Stimulated activated CD8-positive, alpha-beta memory T cell treated with anti-CD3 and anti-CD28 coated beads, Interleukin-15, amount 100 ng/mL, for 1 hour (primary cell): ENCODE results near the gene CPHXL2.

Source experiments
- DNase-seq: peaks from one replicate; pipeline ENCODE4 v3.0.0-alpha.2; 2020; ENCODE audit warnings: low read depth

CPHXL2 gene

GRCh38 chr16:75640598-75640997, 36.2 kb downstream of the CPHXL2 start:
- no peak for DNase-seq

DNA sequence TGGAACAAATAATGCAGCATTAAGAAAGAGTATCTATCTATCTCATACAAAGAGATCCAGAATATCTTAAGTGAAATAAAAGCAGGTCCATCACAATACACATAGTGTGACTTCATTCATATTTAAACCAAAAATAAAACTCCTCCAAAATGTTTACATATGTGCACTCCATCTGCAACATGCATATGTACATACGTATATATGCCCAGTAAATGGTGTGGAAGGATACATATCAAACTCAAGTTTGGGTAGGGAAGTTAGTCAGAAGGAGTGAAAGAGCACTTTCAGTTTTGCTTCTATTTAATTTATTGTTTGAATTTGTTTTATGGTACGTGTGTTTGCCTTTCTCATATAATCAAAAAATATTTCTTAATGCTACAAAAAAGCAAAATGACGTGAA, 41.8 kb downstream of the CPHXL2 start:
- no peak for DNase-seq

- DNase-seq = no peak
These were observed 44.0 kb downstream of the CPHXL2 start for GRCh38 chr16:75632857-75633256.

GRCh38 chr16:75630052-75630451, 46.8 kb downstream of the CPHXL2 start:
- DNase-seq = no peak

DNA sequence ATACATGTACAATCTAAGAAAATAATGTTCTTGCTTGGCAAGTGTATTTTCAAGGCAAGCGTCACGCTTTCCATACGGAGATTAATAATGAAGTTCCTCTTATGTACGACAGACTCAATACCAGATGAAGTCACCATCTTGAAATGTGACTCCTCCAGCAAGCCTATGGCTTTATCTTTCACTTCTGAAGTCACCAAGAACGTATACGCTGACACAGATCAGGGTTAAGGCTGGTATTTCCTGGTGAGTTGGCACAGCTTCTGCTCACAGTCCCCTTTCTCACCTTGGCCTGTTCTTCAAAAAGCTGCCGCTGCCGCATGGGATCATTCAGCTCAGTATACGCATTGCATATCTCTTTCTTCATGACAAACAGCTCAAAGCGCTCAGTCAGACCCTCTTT, 47.7 kb downstream of the CPHXL2 start:
- DNase-seq = no peak

GRCh38 chr16:75628351-75628750, 48.5 kb downstream of the CPHXL2 start:
- no peak for DNase-seq

DNA sequence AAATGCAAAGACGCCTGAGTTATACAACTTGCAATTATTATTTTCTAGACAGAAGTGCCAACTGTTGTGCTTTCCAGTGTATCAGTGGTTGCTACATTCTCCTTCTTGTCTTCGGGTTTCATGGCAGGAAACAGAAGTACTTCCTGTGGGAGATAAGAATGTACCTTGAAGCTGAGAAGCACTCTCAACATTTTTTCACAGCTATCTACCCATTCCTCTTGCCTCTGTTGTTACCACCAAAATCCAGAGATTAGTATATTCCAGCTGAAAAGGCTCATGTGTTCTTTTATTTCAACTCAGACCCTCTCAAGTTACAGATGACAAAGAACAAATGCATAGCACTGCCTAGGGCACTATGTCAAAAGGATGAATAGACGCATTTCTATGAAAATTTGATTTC, 49.0 kb downstream of the CPHXL2 start:
- DNase-seq = no peak

- DNase-seq = no peak
These were observed 50.0 kb downstream of the CPHXL2 start for GRCh38 chr16:75626806-75627205.

- no peak for DNase-seq
These were observed 51.9 kb downstream of the CPHXL2 start for GRCh38 chr16:75624921-75625334.

DNA sequence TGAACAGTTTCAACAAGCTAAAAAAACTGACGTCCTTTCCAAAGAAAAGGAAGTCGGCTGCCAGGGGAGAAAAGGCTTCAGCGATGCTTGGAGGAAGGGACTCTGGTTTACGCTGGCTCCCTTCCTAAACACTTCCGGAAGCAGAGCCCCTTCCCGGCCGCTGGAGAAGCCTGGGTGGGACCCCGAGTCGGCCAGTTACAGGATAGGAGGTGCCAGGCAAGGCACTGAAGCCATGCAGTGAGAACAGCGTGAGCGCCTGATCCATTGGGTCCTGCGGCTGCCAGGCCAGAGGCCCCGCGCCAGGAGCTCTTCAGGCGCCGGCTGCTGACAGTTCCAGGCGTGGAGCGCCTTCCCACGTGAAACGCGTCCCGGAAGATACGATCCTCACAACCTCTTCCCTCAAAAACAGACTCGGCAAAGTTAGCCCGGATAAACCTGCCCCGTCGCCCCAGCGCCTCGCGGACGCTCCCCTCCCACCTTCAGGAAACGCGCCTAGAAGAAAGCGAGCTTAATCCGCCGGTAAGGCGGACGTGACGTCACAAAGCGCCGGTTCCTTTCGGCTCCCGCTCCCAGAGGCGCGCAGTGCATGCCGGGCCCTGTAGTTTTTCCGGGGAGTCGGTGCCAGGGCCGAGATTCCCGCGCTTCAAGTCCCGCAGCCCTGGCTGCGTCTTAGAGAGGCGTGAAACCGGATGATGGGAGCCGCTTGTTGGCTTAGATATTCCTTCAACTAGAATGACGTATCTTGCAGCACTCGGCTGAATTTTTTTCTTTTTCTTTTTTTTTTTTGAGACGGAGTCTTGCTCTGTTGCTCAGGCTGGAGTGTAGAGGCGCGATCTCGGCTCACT, 53.8 kb downstream of the CPHXL2 start, which contains the start of gene ADAT1:
Gene ADAT1, minus strand, starts transcription at position 521 of the 845 bp plus-strand sequence. CDS start 2,482 bp downstream, outside the sequence.
- peak; percentile 95 for DNase-seq

GRCh38 chr16:75621170-75621477, 55.7 kb downstream of the CPHXL2 start:
- DNase-seq = no peak

GRCh38 chr16:75620326-75621169, 56.3 kb downstream of the CPHXL2 start:
- no peak for DNase-seq

GRCh38 chr16:75618780-75619179, 58.0 kb downstream of the CPHXL2 start:
- DNase-seq = no peak

GRCh38 chr16:75617121-75617520, 59.7 kb downstream of the CPHXL2 start:
- DNase-seq = no peak

DNA sequence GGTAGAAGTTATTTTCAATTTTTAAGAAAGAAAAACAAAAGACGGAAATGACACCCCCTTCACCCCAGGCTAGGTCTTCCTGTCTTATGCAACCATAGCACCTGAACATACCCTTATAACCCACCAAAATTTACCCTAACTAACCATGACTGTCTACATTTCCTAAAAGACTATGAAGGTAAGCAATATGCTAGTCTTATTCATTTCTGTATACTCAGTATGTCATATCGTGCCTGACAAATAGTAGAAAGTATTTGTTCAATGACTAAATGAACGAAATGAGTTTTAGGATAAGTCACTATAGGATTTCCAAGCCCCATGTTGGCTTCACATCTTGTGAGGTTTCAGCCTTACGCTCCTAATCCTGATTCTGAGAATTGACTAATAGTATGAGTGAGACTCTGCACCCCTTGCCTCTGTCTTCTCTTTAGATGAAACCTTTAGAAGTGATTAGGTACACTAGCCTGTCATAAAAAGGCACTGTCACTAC, 60.2 kb downstream of the CPHXL2 start:
- no peak for DNase-seq

- DNase-seq = no peak
These were observed 61.2 kb downstream of the CPHXL2 start for GRCh38 chr16:75615619-75616018.

- DNase-seq = no peak
These were observed 62.5 kb downstream of the CPHXL2 start for GRCh38 chr16:75614066-75614897.
